A204.1 (cell line): Measurements from ENCODE around the gene PDS5B.

ENCODE experiments used
- FAIRE-seq: peaks from 2 replicates; lab custom pipeline; 2012; peaks lifted over from hg19 to GRCh38; lab: Jason Lieb, UNC

PDS5B gene

DNA sequence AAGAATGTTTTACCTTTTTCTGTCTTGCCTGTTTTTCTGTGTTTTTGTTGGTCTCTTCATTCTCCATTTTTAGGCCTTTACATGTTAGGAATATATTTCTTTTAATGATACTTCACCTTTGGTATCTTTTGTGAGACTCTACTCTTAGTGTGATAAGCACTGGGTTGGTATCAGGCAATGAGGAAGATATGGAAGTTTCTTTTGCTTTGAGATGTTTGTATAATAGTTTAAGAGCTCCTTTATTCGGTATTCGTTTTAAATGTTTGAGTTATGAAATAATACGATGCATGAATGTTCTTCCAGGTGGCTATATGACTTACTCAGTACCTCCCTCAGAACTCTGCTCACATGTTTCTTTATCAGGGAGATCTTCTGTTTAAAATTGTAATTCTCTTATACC is 144.8 kb downstream of the PDS5B start:
- FAIRE-seq = no peak

DNA sequence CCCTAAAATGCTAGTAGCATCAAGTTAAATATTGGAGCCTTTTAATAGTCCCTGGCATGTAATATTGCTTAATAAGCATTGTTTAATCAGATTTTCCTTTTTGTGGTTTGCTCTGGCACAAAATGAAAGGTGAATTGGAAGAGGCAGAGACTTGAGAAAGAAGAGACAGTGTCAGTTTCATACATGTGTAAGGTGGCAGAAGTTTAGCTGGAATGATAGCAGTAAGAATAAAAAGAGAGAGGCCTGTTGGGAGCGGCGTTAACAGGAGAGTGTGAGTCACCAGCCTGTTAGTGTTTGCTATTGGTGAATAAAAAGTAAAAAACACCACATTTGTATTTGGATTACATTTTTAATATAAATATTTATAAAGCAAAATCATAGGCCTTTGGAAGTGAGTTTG is 145.3 kb downstream of the PDS5B start:
- FAIRE-seq = no peak

DNA sequence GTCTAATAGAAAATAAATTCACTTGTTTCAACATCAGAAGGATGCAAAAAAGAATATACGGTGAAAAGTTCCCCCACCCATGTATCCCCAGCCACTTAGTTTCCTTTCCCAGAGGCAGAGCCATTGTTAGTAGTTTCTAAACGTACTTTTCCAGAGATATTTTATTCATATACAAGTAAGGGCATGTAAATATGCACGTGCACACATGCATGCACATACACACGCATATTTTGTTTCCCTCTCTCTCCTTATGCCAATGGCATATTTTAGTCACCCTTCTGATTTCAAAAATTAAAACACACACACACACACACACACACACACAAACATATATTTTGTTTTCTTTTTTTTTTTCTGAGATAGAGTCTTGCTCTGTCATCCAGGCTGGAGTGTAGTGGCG is 147.4 kb downstream of the PDS5B start:
- no peak for FAIRE-seq

DNA sequence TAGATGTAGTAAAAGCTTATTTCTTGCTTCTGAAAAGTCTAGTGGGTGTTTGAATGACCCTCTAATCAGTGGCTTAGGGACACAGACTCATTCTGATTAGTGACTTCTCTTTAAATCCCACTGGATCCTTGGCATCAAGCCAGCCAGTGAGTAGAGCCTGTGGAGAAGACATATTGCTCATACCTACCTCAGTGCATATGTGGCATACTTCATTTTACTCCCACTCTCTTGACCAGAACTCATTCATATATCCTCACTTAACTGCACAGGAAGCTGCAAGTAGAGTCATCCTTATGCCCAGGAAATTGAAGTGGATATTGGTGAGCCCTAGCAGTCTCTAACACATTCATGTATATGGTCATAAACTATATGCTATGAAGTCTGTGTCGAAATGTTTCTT is 148.3 kb downstream of the PDS5B start:
- no peak for FAIRE-seq

DNA sequence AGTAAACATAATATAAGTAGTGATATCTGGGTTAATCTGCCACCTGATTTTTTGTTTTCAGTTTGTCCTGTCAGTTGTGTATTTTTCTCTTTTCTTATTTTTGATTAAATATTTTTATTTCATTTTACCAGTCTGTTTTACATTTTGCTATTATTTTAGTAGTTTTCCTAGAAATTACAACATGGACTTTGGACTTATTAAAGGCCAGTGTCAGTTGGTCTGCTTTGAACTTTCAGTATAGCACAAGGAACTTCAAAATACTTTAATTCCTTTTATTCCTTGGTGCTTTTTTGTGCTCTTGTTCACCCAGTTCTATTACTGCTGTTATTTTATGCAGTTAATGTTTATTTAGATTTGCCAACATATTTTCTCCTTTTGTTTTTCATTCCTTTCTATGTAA is 149.6 kb downstream of the PDS5B start:
- FAIRE-seq = peak; percentile 29

DNA sequence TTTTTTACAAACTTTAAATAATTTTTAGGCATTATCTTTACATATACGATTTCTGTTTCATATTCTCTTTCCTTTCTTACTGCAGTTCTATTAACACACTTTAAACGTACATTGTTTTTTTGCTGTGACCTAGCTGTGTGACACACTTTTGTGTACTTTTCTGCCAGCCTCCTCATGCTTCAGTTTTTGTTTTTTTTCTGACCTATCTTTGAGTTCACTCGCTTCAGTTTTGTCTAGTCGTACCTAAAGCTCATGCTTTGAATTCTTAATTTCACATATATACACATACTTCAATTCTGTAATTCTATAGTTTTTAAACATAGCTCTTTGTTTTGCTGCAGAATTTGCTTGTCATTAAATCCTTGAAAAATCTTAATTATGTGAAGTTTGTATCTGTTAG is 150.4 kb downstream of the PDS5B start:
- no peak for FAIRE-seq

DNA sequence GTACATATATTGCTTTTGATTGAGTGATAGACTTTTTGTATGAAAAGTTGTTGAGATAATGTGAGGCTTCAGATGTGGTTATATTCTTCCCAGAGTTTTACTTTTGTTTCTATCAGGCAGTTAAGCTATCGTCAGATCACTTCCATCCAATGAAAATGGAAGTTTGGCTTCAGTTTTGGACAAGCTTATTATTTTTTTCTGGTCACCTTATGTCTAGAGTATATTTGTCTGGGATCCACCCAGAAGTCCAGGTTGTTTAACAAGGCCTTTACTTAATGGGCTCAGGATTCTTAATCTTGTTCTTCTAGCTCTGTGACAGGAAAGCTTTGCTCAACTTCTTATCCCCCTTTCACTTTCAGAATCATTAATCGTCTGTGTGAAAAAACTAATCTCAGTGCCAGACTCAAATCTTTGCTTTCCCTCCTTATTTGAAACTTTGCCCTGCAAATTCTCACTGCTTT is 150.9 kb downstream of the PDS5B start:
- FAIRE-seq = peak; percentile 44

DNA sequence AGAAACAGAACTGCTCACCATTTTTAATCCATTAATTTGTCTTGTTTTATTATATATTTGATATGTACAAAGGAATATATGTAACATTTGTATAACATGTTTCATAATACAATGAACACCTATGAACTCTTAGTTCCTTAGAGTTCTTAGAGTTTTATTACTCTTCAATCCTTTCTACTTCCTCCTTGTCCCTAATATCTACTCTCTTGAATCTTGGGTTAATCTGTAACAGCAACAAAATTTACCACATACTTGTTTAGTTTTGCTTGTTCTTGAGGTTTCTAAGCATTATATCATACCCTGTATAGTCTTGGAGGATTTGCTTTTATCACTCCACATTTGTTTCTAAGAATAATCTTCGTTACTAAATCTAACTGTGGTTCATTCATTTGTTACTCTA is 151.4 kb downstream of the PDS5B start:
- FAIRE-seq = peak; percentile 72

DNA sequence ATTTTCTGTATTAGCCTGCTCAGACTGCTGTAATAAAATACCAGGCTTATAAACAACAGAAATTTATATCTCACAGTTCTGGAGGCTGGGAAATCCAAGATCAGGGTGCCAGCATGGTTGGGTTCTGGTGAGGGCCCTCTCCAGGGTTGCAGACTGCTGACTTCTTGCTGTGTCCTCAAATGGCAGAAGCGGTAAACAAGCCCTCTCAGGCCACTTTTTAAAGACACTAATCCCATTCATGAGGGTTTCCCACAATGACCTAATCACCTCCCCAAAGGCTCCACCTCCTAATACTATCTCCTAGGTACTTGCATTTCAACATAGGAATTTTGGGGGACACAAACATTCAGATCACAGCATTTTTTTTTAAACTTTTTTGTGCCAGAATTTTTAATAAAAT is 159.3 kb downstream of the PDS5B start:
- no peak for FAIRE-seq

DNA sequence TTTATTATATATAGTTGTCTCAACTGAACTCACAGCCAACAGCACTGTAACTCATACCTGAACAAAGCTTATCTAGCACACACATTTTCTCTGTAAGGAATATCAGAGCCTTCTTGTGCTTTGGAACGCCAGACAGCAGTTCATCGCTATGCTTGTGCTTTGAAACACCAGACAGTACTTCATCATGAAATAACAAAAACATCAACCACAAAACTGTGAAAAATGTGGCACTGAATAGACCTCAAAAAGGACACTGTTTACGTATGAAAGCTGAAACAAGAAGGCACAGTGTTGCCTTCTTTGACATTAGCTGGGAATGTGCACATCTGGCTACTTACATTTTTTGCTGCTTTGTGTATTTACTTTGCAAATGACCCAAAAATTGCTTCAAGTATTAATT is 160.2 kb downstream of the PDS5B start:
- FAIRE-seq = no peak

DNA sequence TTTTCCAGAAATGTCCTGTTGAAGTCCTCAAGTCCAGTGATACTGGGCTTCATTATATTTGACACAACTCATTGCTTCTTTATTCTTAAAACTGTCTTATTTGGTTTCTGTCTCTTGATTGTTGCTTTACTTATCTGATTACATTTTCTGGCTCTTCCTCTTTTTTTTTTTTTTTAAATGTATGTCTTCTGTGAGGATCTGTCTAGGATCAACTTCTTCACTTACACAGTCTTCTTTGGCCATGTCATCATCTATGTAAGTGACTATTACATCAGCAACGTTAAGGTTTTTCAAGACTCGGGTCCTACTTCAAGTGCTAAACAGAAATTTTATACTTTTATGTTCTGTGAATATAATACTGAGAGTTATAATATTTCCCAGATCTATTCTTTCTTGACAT is 162.1 kb downstream of the PDS5B start:
- FAIRE-seq = no peak

DNA sequence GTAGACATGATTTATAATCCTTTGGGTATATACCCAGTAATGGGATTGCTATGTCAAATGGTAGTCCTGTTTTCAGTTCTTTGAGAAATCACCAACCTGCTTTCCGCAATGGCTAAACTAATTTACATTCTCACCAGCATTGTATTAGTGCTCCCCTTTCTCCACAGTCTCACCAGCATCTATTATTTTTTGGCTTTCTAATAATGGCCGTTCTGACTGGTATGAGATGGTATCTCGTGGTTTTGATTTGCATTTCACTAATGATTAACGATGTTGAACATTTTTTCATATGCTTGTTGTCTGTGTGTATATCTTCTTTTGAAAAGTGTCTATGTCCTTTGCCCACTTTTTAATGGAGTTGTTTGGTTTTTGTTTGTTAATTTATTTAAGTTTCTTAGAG is 165.1 kb downstream of the PDS5B start:
- peak; percentile 53 for FAIRE-seq

DNA sequence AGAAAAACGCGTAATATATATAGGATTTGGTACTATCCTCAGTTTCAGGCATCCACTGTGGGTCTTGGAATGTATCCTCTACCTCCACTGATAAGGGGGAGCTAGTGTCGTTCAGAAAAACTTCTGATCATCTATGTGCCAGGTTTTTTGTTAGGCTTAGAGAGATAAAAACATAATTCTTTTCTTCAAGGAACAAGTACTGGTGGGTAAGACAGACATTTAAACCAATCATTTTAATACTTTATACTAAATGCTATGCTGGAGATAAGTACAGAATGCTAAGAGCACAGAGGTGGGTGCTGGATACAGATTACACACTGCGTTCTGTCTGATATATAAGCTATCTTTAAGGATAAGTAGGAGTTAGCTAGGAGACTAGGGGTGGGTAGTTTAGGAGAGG is 166.1 kb downstream of the PDS5B start:
- FAIRE-seq = no peak

DNA sequence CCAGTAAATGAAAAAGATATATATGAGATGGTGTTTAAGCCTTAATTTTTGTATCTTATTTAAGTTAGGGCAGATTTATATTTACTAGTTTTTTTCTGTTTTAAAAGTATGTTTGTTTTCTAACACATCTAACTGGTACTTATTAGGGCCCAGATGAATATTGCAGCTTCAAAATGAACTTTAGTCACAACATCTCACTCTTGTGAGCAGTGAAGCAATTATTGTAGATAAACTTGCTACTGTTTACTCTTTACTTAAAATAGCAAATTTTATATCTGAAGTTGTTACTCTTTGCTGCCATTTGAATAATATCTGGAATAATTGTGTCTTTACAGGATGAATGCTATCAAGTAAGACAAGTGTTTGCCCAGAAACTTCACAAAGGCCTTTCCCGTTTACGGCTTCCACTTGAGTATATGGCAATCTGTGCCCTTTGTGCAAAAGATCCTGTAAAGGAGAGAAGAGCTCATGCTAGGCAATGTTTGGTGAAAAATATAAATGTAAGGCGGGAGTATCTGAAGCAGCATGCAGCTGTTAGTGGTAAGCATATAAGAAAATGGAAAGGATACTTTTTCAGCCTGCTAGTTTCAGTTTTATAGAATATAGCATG is 166.8 kb downstream of the PDS5B start:
- FAIRE-seq = no peak

DNA sequence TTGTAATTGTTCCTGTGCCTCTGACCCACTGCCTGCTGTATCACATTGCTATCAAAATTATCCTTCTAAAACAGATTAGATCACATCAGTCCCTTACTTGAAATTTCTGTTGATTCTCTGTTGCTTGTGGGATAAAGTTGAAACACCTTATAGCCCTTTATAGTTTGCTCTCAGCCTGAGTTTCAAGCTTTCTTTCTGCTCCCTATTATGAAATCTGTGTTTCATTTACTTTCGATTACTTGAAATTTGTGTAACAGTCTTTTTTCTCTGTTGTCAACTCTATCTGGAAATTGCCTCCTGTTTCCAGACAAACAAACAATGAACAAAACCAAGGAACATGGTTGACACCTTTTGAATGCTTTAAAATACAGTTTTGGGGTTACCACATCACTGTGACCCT is 167.9 kb downstream of the PDS5B start:
- FAIRE-seq = no peak

DNA sequence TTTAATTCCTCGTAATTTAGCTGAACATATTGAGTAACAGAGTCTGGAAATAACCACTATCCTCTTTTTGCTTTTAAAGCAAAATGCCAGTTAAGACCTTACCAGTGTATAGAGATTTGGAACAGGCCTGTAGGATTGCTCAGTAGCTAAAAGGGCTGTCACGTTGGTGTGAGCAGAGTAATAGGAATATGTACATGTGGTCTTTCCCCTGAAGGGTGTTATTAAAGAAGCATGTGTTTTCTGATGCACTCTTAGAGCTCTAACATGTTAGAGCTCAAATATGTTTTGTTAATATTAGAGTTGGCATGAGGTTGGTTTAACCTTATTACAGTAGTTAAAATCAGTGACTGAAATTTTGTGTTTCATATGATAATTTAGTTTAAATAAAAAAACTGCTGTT is 172.9 kb downstream of the PDS5B start:
- FAIRE-seq = no peak

DNA sequence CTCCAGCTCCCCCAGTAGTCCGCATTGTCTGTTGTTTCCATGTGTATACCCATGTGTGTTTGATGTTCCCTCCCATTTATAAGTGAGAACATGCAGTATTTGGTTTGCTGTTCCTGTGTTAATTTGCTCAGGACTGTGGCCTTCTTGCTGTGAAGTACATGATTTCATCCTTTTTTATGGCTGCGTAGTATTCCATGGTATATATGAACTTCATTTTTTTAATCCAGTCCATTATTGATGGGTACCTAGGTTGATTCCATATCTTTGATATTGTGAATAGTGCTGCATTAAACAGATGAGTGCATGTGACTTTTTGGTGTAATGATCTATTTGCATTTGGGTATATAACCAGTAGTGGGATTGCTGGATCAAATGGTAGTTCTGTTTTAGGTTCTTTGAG is 175.2 kb downstream of the PDS5B start:
- FAIRE-seq = no peak

DNA sequence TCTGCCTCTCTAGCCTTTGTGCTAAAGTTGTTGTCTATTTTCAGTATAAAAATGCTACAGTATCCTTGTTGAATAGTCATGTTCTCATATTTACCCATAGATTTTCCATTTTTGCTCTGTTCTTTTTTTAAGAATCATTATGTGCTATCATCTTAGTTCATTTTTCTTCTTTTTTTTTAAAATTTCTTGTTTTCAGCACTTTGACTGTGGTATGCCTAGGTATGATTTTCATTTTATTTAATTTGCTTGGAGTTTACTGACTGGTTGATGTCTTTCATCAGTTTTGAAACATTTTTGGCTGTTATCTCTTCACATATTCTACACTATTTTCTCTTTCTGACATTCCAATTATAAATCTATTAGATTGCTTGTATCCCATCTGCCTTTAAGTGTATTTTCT is 192.9 kb downstream of the PDS5B start:
- FAIRE-seq = no peak

DNA sequence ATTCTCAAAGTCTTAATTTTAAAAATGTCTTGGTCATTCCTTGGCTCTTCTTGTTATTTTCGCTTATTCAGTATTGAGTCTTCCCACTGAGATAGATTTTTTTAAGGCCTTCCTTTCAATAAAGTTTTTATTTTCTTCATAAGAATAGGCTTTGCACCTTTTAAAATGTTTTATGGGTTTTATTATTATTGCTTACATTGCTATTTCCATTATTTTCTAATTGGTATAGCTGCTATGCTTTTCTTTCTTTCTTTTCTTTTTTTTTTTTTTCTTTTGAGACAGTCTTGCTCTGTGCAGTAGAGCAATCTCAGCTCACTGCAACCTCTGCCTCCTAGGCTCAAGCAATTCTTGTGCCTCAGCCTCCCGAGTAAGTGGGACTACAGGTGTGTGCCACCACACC is 195.7 kb downstream of the PDS5B start:
- no peak for FAIRE-seq

DNA sequence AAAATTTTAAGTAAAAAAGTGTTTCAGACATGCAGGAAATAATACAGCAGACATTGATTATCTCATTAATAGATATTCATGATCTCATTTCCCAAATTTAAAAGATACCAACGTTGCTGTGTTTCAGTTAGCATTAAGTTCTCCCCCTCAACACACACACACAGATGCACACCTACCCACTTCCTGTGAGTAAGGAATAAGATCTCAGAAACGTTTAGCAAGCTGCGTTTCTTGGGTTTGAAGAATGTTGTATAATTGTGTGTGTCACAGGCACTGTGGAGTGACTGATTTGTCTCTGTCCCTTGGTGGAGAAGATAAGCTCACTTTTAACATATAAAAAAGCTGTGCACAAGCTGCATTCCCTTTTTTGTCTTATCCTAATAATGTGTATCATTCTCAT is 196.8 kb downstream of the PDS5B start:
- FAIRE-seq = no peak

DNA sequence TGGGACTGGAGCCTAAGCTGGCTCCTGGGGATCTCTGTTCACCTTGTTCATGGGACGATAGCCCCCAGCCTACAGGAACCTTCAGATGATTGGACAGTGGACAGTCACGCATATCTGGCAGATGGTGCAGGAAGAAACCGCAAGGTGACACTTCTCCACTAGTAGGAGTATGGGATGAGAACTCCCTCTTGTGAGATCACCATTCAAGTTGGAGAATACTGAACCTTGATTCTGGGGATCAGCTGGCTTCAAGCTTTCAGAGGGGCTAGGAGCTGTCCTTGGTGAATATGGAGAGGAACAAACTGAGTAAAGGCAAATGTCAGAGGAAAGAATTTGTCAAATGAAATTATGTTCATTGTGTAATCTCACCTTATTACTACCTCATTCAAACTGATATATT is 204.5 kb downstream of the PDS5B start:
- no peak for FAIRE-seq

DNA sequence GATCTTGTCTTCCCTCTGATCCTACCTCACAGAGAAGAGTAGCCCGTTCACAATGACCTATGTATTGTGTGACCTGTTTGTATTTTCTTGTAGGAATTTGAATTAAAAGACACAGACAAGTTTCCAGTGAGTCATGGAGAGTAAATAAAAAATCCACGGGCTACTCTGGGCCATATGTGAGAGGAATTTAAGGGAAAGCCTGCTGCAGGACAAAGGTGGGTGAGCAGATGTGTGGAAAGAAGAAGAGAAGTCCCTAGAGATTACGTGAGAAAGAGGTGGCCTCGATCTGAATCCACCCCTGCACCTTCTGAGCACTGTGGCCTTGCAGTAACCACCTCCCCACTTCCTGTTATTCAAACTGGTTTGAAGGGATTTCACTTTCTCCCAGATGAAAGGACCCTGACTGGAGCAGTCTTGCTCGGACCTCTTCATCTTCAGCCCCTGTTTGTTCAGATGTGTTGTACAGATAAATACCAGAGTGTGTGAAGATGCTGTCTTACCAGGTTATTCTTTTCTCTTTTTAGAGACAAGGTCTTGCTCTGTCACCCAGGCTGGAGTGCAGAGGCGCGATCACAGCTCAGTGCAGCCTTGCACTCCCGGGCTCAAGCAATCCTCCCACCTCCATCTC is 205.4 kb downstream of the PDS5B start:
- FAIRE-seq = no peak

DNA sequence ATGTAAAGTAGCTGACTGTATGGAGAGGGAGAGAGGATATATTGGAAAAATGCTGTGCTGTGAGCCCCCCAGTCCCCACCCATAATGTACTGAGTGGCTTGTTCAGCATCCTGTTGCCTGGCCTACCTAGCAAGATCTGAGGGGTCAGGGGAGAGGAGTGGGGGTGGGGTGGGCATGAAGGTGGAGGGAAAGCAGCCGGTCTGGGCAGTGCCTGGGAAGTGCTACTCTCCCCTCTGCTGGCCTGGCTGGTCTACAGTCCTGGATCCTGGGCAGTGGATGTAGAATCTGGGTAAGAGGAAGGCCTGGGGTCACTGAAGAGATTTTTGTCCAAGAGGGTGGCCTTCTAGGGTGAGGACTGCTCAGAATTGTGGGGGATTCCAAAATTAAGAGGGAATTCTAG is 210.5 kb downstream of the PDS5B start:
- no peak for FAIRE-seq

DNA sequence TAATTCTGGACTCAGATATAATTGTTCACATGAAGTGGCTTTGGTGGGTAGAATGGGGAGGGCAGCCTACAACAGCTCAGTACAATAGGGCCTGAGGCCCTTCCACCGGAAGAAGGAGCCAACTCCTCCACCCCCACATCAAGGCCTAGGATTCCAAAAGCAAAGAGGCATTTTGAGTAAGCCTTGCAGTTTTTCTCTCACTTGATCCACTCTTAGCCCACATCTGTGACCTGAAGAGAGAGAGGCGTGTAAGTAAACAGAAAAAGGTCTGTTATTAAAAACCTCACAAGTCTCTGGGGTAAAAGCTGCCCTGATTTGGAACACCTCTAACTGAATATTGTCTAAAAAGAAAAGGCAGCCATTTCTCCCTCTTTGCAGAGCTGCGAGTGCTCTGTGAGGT is 215.9 kb downstream of the PDS5B start:
- FAIRE-seq = no peak
